ENCODE measurements around the gene NFU1. TPM values are rescaled to one million over a fixed set of nuclear protein-coding genes. Genes with fewer than 3 reads are reported as not detected.

Gene NFU1
- total and polyA plus RNA-seq, 2 of the 13 experiments (the other 11 are each of a cell fraction or from before 2014, with no cell fraction given) = 39.1 to 84.0 TPM

DNA sequence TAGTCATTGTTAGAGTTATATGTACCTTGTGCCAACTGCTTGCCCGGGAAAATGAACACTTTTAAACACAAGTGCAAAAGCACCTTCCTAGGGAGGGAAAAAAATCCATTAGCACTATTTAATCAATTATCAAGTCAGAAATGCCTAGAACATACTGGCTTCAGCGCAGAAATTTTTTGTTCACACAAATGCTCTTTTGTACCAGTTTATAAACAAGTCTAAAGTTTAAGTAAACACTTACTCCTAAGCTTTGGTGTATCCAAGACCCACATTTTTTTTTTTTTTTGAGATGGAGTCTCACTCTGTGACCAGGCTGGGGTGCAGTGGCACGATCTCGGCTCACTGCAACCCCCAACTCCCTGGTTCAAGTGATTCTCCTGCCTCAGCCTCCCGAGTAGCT is 80.8 kb downstream of the NFU1 start:
- Histone ChIP-seq H3K9ac (ENCODE audit: insufficient read depth, low read depth, low read length) (no peak overlapping the region), H3K4me3 (replicated peaks in 1 of 3; ENCODE audit: insufficient read depth in 1 of 3, low read depth in 2 of 3, low read length in 3 of 3) (no peak overlapping the region), H3K27me3 (ENCODE audit: control insufficient read depth in 1 of 2, insufficient read depth in 2 of 2, low read length in 2 of 2) (no peaks in the 10 kb centered on the region), H3K4me1 (ENCODE audit: insufficient read depth, low read length) (peaks cover 30% of the 10 kb centered on the region), H3K27ac (ENCODE audit: extremely low read length, insufficient read depth, low read length) (peak overlapping the region; percentile 22), H3K79me2 (ENCODE audit: insufficient read depth, low read length) (no peaks in the 10 kb centered on the region), H3K4me2 (ENCODE audit: low read depth, low read length) (no peak overlapping the region), H2AFZ (ENCODE audit: low read length) (no peak overlapping the region), H3K36me3 (replicated peaks in 1 of 2; ENCODE audit: control insufficient read depth in 1 of 2, insufficient read depth in 2 of 2, low read length in 2 of 2) (peaks cover 25 to 75% of the 10 kb centered on the region in 2 experiments), H4K20me1 (ENCODE audit: insufficient read depth, low read length) (no peaks in the 10 kb centered on the region), H3K9me3 (ENCODE audit: low read length) (no peaks in the 10 kb centered on the region)
- ChIA-PET CTCF (ENCODE audit: low intra/inter-chr PET ratio, low total read pairs) (no interaction called here), POLR2A (no interaction called here)
- in situ Hi-C loops (cut with HindIII; ENCODE audit: extremely low pct_ligation_motif_present, low pct_unique_long_range_greater_than_20kb) = no loop called here
- DNase-seq (ENCODE audit: low spot score) = peak; percentile 53
- peak; percentile 45 for ATAC-seq
- no TSS peak for BruUV-seq (replicated peaks)
- TF ChIP-seq MXI1 (IDR thresholded peaks at IDR 0.05; ENCODE audit: borderline replicate concordance, low read depth, low read length) (0 out of 3 replicates have a peak, but pooled peaks have one; percentile 11), SOX6 (IDR thresholded peaks at IDR 0.05) (no peak), SOX6 (CRISPR knock-in tag; IDR thresholded peaks at IDR 0.05) (peak; percentile 42; the same call in 1 of the 2 replicates), SOX13 (IDR thresholded peaks at IDR 0.05) (no peak), SOX13 (CRISPR knock-in tag; conservative IDR thresholded peaks at IDR 0.05 in 1 of 2, IDR thresholded peaks at IDR 0.05 in 1 of 2) (peak in 1 of 2 experiments; percentile 9; a peak in 1 of 4 replicates), FOXA3 (CRISPR knock-in tag; IDR thresholded peaks at IDR 0.05) (peak; percentile 39; the same call in 1 of the 2 replicates), IRF2 (CRISPR knock-in tag; IDR thresholded peaks at IDR 0.05) (no peak), FOXK2 (IDR thresholded peaks at IDR 0.05) (peak; percentile 31; the same call in 1 of the 2 replicates), GATAD2A (CRISPR knock-in tag; IDR thresholded peaks at IDR 0.05) (0 out of 2 replicates have a peak, but pooled peaks have one; percentile 24), POGZ (CRISPR knock-in tag; IDR thresholded peaks at IDR 0.05) (peak; percentile 48; the same call in 1 of the 2 replicates), CEBPG (CRISPR knock-in tag; IDR thresholded peaks at IDR 0.05) (no peak), ZNF557 (CRISPR knock-in tag; IDR thresholded peaks at IDR 0.05) (no peak)
- TF ChIP-seq, protein P1, sequence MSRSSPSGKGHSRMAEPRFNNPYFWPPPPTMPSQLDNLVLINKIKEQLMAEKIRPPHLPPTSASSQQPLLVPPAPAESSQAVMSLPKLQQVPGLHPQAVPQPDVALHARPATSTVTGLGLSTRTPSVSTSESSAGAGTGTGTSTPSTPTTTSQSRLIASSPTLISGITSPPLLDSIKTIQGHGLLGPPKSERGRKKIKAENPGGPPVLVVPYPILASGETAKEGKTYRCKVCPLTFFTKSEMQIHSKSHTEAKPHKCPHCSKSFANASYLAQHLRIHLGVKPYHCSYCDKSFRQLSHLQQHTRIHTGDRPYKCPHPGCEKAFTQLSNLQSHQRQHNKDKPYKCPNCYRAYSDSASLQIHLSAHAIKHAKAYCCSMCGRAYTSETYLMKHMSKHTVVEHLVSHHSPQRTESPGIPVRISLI (CRISPR knock-in tag; IDR thresholded peaks at IDR 0.05; ENCODE audit: borderline replicate concordance) = peak; percentile 62; the same call in 1 of the 2 replicates
- TF ChIP-seq, protein P2, sequence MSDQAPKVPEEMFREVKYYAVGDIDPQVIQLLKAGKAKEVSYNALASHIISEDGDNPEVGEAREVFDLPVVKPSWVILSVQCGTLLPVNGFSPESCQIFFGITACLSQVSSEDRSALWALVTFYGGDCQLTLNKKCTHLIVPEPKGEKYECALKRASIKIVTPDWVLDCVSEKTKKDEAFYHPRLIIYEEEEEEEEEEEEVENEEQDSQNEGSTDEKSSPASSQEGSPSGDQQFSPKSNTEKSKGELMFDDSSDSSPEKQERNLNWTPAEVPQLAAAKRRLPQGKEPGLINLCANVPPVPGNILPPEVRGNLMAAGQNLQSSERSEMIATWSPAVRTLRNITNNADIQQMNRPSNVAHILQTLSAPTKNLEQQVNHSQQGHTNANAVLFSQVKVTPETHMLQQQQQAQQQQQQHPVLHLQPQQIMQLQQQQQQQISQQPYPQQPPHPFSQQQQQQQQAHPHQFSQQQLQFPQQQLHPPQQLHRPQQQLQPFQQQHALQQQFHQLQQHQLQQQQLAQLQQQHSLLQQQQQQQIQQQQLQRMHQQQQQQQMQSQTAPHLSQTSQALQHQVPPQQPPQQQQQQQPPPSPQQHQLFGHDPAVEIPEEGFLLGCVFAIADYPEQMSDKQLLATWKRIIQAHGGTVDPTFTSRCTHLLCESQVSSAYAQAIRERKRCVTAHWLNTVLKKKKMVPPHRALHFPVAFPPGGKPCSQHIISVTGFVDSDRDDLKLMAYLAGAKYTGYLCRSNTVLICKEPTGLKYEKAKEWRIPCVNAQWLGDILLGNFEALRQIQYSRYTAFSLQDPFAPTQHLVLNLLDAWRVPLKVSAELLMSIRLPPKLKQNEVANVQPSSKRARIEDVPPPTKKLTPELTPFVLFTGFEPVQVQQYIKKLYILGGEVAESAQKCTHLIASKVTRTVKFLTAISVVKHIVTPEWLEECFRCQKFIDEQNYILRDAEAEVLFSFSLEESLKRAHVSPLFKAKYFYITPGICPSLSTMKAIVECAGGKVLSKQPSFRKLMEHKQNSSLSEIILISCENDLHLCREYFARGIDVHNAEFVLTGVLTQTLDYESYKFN (CRISPR knock-in tag; conservative IDR thresholded peaks at IDR 0.05) = peak; percentile 44; the same call in 1 of the 2 replicates
- 78% methylated on average over 5 of the region's 5 CpGs for WGBS (ENCODE audit: low lambda C conversion rate)
- intact Hi-C loops (cut with micrococcal nuclease; ENCODE audit: unreplicated experiment) = no loop called here
- FAIRE-seq = no peak

Measured in HepG2 (cell line).